Activated CD8-positive, alpha-beta memory T cell treated with anti-CD3 and anti-CD28 coated beads, Interleukin-2, amount 50 U/mL, for 48 hours (primary cell): ENCODE data around the gene IER2.
A peak's percentile ranks its signal among the peaks of the same experiment; 100 is the strongest.

Source experiments
- DNase-seq: peaks from one replicate; pipeline ENCODE4 v3.0.0-alpha.2; 2020

The IER2 gene

DNA sequence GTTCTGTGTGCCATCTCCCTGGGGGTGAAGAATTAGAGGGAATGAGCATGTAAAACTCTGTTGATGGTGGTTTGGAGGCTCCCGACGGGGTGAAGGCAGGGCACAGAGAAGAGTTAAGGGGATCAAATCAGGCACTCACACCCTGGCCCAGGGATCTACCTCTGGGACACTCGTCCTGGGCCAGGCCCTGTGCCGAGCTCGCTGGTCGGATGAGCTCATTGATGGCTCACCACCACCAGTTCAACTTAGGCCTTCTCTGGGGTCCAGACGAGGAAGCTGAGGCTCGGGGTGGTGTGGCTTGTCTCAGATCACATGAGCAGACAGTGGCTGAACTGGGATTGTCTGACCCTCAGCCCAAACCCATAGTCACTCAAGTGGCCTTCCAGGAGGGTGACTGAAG, 30.6 kb upstream of the IER2 start:
- DNase-seq = no peak

DNA sequence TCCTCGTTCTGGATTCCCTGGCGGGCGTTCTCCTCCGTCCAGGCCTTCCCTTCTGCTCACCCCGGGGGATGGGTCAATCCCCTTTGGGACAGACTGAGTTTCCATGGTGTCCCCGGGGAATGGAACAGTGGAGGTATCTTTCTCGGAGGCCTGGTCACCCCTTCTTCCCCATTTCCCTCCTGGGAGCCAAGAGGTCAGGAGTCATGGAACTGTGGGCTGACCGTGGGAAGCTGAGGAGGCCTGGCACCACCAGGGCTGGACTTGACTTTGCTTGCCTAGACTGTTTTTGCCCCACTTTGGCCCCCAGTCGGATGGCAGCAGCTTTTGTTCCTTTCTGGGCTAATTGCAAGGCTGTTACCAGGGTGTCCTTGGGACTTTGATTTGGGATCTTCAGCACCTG, 30.2 kb upstream of the IER2 start:
- DNase-seq = no peak

DNA sequence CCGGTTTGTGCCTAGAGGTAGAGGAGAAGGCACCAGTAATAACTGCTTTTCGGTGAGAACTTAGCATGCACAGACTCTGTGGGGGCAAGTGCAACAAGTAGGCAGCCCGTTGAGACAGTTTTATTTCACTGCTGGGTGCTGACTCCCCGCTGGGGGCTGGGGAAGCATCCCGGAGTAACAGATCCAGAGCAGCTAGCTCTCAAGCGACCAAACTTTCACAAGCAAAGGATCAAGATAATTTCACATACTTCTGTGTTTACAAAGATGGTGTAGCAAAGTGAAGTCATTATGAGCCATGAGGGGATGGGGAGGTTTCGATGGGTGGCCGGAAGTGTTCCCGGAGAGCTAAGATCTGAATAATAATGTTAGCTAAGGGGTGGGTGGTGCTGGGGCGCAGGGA, 29.4 kb upstream of the IER2 start:
- DNase-seq = no peak

DNA sequence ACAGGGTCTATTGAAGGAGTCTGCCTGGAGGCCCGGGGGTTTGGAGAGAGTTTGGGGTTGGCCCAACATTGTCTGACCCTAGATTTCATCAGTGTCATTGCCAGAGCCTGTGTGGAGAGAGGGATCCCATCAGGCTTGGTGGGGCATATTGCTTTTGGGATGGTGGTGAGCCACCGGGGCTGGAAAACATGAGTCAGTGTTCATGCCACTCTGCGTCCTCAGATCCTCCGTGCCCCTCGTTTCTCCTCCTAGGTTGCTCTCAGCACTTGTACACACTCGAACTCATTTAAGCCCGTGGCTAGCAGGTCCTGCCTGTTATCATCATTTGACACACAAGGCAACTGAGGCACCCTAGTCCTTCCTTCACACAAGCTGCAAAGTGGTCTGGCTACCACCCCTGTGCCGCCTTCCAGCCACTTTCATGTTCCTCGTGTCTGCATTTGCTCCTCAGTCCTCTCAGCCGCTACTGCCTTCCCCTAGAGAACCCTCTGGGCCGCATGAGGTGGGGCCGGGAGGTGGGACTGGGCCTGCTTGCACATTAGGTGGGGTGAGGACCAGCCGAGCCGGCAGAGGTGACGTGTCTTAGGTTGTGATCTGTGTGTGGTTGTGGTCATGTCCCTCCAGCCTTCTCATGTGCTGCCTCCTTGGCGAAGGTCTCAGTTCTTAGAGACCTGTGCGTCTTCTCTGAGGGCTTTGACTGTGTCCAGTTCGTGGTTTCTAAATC, 28.5 kb upstream of the IER2 start:
- DNase-seq = no peak

DNA sequence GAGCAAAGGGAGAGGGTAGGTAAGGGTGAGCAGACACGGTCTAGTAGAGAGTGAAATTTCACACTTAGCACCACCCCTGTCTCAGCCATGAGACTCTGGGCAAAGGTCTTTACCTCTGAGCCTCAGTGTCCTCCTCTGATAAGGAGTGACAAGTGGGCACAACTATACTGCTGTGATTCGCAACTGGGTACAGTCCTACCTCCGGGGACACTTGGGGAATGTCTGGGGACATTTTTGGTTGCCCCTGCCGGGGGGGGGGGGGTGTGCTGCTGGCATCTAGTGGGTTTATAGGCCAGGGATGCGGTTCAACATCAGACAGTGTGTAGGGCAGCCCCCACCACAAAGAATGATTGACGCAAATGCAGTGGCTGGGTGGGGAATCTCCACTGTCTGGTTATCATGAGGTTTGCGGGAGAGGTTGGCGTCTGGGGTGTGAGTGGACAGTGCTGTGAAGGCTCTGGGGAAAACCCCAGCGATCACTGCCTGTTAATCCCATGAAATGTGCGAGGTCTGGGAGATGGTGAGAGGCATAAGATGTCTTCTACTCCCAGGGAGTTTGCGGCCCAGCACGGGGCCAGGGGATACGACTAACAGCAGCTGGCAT, 27.8 kb upstream of the IER2 start:
- DNase-seq = no peak

DNA sequence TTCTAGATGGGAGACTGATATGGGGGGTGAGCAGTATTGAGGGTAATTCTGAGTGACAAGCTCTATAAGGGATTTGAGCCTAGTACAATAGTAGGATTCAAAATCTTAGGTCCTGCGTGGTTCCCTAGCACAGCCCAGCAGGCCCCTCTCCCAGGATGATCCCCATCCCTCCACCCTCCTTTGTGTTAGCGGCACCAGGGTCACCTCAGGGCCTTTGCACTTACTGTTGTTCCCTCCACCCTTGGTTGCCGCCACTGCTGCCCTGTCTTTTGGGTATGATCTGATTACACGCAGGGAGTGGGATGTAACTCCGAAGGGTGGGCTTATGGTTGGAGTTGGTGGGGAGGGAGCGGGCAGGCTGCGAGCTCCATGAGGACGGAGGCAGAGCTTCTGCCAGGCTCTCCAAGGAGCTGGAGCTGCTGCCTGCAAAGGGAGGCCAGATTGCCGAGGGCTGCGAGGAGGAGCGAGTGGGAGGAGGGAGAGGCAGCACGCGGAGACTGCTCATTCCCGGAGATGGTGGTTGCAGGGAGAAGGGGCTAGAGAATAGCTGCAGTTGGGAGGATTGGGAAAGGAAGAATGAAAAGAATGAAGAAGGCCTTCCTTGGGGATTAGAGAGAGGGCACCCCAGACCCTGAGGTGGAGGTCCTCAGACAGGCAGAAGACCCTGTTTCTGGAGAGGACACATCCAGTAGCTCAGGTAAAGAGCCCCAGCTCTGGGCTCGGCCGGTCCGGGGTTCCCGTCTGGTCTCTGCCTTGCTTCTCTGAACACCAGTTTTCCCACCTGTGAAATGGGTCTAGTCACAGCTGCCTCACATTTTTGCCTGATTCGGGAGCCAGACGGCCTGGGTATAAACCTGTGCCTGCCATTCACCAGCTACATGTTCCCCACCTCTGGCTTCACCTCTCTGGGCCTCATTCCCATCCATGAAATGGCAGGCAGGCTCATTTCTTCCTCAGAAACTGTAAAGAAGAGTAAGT, 26.9 kb upstream of the IER2 start:
- DNase-seq = no peak

DNA sequence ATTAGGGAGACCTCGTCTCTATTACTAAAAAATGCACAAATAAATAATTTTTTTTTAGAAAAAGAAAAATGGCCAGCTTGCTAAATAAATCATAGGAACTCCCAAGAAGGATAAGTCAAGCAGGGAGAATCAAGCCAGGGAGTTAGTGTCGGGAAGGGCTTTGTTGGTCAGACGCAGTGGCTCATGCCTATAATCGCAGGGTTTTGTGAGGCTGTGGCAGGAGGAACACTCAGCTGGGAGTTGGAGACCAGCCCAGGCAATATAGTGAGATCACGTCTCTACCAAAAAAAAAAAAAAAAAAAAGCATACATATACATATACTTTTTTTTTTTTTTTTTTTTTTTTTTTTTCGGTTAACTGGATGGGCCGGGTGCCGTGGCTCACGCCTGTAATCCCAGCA, 23.2 kb upstream of the IER2 start:
- DNase-seq = no peak

DNA sequence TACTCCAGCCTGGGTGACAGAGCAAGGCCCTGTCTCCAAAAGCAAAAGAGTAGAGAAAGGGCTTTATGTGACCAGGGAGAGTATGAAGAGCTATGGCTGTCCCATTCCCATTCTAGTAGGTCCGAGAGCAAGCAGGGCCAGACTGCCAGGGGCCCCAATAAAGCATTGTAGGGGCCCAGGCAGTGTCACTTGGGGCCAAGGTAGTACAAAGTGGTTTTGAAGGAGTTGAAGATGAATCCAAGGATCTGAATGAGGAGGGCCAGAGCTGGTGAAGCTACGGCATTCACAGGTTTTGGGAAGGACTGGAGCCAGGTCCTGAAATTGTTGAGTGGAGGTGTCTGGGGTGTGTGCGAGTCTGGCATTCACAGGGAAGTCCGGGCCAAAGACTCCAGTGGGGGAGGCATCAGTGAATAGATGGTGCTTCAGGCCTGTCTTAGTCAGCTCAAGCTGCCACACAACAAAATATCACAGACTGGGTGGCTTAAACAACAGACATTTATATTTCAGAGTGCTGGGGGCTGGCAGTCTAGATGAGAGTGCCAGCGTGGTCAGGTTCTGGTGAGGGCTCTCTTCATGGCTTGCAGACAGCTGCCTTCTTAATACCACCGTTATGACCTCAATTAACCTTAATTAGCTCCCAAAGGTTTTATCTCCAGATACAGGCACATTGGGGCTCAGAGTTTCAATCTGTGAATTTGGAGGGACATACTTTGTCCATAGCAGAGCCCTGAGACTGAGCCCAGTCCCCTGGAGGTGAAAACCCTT, 22.2 kb upstream of the IER2 start:
- no peak for DNase-seq

DNA sequence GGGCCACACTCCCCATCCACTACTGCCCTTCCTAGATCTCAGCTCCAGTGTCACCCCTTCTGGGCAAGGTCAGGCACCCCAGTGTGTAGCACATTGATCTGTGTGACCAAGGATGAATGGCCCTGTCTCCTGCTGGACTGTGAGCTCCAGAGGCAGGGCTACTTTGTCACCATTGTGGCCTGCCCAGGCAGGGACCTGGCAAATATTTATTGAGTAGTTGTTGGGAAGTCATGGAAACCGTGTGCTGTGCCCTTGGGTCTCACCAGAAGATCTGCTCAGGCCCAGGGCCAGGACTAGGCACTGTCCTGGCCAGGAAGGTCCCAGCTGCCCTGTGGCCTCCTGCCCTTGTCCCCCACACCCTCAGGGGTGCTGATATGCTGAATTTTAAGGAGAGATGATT, 21.6 kb upstream of the IER2 start:
- no peak for DNase-seq

DNA sequence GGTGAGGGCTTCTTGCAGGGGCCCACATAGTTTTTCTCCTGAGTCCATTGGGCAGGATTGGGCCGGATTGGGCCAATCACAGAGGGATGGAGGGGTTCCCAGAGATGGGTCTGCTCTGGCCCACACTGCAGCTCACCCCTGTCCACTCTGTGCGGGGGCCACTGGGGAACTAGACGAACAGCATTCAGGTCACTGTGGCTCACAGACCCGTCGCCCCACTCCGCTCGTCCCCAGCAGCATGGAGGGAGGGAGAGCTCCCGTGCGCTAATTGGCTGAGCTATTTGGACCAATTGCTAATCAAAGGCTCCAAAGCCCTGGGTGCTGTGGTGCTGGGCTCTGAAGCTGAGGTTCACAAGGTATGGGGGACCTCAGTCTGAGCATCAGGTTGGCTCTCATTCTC, 20.8 kb upstream of the IER2 start:
- no peak for DNase-seq

DNA sequence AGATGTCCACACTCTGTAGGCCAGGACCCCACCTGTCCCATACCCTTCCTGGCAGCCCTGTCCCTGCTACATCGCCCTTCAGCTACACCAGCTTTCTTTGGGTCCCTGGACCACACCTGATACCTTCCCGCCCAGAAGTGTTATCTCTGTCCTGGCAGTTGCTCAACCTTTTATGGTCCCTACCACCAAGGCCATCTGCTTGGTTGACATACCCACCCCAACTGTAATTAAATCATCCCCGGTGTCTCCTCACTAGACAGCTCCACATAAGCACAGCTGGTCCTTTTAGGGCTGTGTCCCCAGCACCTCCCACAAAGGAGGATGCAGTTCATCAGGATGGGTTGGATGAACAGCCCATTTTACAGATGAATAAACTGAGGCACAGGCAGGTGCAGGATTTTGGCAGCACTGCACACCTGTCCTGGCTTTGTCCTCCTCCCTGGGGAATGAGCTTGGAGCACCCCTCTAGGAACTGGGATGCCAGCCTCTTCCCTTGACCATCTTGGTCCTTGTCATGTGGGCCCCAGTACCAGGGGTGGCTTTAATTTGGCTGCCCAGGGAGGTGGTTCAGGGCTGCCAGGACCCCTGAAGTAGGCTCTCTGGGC, 19.2 kb upstream of the IER2 start:
- no peak for DNase-seq

DNA sequence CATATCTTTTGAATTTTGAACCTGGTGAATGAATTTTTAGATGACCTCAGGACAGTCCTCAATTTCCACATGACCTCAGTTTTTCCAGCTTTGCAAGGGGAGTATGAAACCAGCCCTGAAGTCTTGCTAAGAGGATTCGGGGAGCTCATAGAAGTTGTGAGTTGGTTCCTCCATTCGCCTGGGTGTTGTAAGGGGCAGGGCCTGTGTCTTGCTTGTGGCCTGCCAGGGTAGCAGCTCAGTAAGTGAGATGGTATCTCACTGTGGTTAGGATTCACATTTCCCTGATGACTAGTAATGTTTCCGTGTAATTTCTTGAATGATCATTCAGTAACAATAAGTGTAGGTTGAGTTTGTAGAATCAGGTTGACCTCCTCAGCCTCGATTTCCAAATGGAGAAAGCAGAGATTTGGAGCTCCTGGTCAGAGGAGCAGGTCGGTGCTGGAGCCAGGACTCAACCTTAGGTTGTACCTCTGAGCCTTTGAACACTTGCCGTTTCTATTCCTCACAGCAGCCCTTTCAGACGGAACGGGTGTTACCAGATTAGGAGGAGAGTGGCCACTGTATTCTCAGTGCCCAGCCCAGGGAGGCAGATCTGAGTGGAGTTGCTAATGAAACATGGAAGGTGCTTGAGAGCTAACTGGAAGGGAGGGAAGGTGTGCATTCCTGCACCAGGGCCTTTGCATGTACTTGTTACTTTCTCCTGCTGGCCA, 17.6 kb upstream of the IER2 start:
- DNase-seq = peak; percentile 78

DNA sequence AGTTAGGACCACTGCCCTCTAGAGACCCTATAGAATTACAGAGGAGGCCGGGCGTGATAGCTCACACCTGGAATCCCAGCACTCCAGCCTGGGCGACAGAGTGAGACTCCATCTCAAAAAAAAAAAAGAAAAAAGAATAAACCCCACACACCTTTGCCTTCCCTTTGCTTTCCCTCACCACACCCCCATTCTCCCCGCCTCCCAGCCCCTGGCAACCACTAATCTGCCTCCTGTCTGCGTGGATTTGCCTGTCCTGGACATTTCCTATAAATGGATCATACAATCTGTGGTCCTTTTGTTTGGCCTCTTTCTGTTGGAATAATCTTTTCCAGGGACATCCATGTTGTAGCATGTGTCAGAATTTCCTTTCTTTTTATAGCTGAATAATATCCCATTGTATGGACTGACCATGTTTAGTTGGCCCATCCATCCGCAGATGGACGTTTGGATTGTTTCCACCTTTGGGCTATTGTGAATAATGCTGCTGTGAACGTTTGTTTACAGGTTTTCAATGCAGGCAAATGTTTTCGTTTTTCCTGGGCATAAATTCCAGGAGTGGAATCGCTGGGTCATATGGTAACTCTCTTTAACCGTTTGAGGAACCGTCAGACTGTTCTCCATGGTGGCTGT, 16.9 kb upstream of the IER2 start:
- no peak for DNase-seq

DNA sequence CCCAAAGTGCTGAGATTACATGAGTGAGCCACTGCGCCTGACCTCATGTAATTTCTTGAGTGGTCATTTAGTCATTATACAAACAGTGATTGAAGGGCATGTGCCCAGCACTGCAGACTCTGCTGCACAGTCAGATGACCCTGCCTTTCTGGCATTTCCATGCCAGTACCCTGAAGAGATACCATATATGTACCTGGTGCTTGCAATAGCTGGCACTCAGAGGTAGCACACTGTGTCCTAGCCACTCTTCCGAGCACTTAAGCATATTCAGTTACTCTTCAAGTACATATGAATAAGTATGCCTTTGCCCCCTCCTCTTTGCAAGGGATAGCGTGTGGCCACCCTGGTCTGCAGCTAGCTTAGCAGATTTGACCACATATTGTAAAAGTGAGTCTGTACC, 15.6 kb upstream of the IER2 start:
- DNase-seq = no peak

DNA sequence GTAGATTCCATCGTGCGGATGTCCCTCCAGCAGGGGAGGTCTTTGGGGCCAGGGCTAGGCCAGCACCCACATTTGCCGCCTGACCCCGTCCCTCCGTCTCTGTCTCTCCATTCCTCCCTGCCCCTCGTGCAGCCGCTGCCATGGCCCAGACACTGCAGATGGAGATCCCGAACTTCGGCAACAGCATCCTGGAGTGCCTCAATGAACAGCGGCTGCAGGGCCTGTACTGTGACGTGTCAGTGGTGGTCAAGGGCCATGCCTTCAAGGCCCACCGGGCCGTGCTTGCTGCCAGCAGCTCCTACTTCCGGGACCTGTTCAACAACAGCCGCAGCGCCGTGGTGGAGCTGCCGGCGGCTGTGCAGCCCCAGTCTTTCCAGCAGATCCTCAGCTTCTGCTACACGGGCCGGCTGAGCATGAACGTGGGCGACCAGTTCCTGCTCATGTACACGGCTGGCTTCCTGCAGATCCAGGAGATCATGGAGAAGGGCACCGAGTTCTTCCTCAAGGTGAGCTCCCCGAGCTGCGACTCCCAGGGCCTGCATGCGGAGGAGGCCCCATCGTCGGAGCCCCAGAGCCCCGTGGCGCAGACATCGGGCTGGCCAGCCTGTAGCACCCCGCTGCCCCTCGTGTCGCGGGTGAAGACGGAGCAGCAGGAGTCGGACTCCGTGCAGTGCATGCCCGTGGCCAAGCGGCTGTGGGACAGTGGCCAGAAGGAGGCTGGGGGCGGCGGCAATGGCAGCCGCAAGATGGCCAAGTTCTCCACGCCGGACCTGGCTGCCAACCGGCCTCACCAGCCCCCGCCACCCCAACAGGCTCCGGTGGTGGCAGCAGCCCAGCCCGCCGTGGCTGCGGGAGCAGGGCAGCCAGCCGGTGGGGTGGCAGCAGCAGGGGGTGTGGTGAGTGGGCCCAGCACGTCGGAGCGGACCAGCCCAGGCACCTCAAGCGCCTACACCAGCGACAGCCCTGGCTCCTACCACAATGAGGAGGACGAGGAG, 14.8 kb upstream of the IER2 start:
- DNase-seq = no peak

DNA sequence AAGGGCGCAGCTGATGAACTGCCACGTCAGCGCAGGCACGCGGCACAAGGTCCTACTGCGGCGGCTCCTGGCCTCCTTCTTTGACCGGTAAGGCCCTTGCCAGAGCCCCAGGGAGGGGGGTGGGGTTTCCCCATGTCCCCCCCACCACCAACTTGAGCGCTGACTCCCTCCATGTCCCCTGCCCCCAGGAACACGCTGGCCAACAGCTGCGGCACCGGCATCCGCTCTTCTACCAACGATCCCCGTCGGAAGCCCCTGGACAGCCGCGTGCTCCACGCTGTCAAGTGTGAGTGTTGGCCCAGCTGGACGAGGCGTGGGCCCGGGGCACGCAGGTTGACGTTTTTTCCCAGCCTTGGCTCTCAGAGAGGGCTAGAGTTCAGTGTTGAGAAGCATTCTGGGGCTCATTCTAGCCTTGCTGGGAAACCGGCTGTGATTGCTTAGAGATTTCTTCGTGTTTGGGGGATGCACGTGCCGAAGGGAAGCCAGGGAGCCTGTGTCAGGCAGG, 12.9 kb upstream of the IER2 start:
- no peak for DNase-seq

DNA sequence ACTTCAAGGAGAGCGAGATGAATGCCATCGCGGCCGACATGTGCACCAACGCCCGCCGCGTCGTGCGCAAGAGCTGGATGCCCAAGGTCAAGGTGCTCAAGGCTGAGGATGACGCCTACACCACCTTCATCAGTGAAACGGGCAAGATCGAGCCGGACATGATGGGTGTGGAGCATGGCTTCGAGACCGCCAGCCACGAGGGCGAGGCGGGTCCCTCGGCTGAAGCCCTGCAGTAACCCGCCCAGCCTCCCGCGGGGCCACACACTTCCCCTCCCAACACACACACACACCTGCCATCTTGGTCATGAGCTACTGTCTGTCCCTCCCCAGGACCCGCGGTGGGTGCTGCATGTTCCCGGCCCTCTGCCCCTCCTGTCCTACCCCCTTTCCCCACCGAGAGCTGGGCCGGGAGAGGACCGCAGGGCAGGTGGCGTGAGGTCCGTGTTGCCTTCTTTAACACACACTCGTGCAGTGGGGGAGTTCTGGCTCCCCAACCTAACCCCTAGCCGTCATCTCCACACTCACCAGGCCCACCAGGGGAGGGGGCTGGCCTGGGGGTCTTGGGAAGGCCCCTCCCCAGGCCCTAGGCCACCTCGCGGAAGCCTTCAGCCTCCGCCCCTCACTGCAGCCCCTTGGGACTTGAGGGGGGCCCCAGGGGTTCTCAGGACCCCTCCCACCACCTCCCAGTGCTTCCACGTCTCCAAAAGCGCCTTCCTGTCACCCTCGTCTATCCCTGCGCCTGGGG, 11.9 kb upstream of the IER2 start:
- DNase-seq = no peak

DNA sequence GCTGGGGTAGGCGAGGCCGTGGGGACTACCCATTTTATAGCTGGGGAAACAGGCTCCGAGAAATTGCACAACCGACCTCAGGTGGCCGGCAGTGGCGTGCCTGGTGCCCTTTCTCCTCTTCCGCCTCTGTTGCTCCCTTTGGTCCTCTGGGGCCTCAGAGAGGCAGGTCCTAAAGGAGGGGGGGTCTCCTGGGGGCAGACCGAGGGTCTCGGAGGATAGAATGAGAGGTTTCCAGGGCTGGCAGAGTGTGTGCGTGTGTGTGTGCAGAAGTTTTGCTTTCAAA, 11.4 kb upstream of the IER2 start:
- DNase-seq = no peak

DNA sequence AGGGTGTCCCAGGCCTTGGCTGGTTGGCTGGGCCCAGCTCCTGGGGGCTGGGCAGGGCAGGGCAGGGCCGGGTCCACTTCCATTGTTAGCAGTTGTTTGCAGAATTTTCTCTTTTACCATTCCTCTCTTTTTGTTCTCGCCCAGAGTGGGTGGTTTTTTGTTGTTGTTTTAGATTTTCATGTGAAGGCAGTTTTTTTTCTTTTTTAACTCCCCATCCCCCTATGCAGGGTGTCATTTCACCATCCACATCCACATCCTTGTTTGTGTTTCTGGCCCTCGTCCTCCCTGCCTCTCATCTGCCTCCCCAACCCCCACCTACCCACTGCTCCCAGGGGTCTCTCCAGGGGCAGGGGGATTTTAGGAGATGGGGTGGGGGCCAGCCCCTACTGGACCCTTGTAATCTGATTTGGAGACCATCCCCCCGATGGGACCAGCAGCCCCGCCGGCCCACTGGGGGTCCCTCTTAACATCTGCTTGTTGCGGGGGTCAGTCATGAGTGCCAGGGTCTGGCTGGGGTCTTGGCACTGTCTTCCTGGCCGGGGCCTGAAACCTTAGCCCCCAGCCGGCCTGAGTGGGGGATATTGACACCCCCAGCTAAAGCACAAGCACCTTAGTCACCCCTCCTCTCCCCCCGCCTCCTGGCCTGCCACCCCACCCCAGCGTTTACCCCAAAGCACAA, 10.4 kb upstream of the IER2 start:
- DNase-seq = no peak
